ENCODE measurements around the gene NQO1. TPM values are rescaled to one million over a fixed set of nuclear protein-coding genes. Genes with fewer than 3 reads are reported as not detected.

Gene NQO1
- total and polyA plus RNA-seq, 9 of the 15 experiments (the other 6 are each of a cell fraction or from before 2014, with no cell fraction given) = 96.7 to 198 (median 122) TPM

DNA sequence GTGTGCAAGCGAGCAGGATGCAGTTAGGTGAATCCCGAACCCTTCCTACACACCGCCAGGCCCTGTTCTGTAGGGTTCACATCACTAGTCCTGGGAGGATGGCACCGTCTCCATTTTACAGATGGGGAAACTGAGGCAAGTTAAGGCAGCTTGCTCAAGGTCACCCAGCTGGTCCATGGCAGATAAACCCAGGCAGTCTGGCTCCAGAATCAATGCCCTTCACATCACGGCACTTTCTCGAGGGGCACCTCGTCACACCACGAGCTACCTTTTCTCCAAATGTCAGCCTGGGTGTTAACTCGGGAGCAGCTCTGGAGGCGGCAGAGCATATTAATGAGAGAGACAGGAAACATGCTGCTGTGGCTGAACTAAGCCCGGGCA is 18.9 kb upstream of the NQO1 start:
- POLR2A ChIA-PET = interaction anchor here (1.4 to 3.7 kb wide), 2 partner anchors 9 to 19 kb away, joined by 9 to 19 read pairs; partner anchors contain the start of genes NOB1 and NQO1
- H3K4me2 ChIP-seq (ENCODE audit: insufficient read depth, low read length) = no peak overlapping the region
- in situ Hi-C loops (cut with MboI) = no loop called here
- intact Hi-C loops (cut with micrococcal nuclease) = no loop called here
- H3K9ac ChIP-seq (ENCODE audit: insufficient read depth in 1 of 2, low read depth in 2 of 2, low read length in 2 of 2) = no peak overlapping the region
- no peak for DNase-seq (ENCODE audit: extremely low read depth in 1 of 4, low spot score in 3 of 4)
- no peaks in the 10 kb centered on the region; the same call in 1 of the 2 replicates for H4K20me1 ChIP-seq (replicated peaks; ENCODE audit: control insufficient read depth, insufficient read depth, low read length)
- 97% methylated on average over 11 of the region's 11 CpGs for WGBS (ENCODE audit: insufficient coverage, low coverage, missing lambda C conversion rate)
- no peak overlapping the region for H2AFZ ChIP-seq (ENCODE audit: low read depth, low read length)
- no TSS peak for BruUV-seq (replicated peaks)
- ATAC-seq = no peak
- CTCF ChIA-PET (ENCODE audit: low intra/inter-chr PET ratio) = no interaction called here
- H3K27me3 ChIP-seq (ENCODE audit: control insufficient read depth in 2 of 2, insufficient read depth in 2 of 2, low read length in 2 of 2) = no peaks in the 10 kb centered on the region
- H3K4me1 ChIP-seq (replicated peaks in 1 of 2; ENCODE audit: control insufficient read depth in 2 of 2, insufficient read depth in 2 of 2, low read length in 2 of 2) = 0 out of 5 replicates have a peak, but pooled peaks cover 0 to 3% of the 10 kb centered on the region in 2 experiments
- no peak for FAIRE-seq
- no peaks in the 10 kb centered on the region for H3K9me1 ChIP-seq (ENCODE audit: control insufficient read depth, insufficient read depth, low read length)
- peaks cover 23% of the 10 kb centered on the region for H3K79me2 ChIP-seq (ENCODE audit: control insufficient read depth, insufficient read depth, low read length)
- TF ChIP-seq MBD2 (IDR thresholded peaks at IDR 0.05; ENCODE audit: borderline replicate concordance, low read depth) = no peak
- TF ChIP-seq ZSCAN32 (CRISPR knock-in tag; IDR thresholded peaks at IDR 0.05) = no peak
- TF ChIP-seq ZNF707 (CRISPR knock-in tag; conservative IDR thresholded peaks at IDR 0.05) = no peak
- no peak for TF ChIP-seq ZNF551 (CRISPR knock-in tag; IDR thresholded peaks at IDR 0.05)
- peak; percentile 11 for TF ChIP-seq POLR2B (IDR thresholded peaks at IDR 0.05; ENCODE audit: low read depth, partially characterized antibody)
- TF ChIP-seq POLR2AphosphoS5 (IDR thresholded peaks at IDR 0.05; ENCODE audit: control insufficient read depth, insufficient read depth, low read depth, low read length) = 0 out of 2 replicates have a peak, but pooled peaks have one; percentile 18
- TF ChIP-seq KAT2B (IDR thresholded peaks at IDR 0.05; ENCODE audit: low read depth, low read length) = no peak
- no peak for TF ChIP-seq E2F1 (CRISPR knock-in tag; IDR thresholded peaks at IDR 0.05)
- no peak for TF ChIP-seq ZNF133 (CRISPR knock-in tag; IDR thresholded peaks at IDR 0.05)
- no peak for TF ChIP-seq RFX1 (IDR thresholded peaks at IDR 0.05)
- TF ChIP-seq KDM1A (IDR thresholded peaks at IDR 0.05) = no peak
- TF ChIP-seq MCM7 (IDR thresholded peaks at IDR 0.05) = no peak
- TF ChIP-seq CBX8 (IDR thresholded peaks at IDR 0.05; ENCODE audit: borderline replicate concordance, extremely low read depth, low read depth, low read length, poor library complexity, severe bottlenecking) = no peak
- no peak for TF ChIP-seq TAF15 (IDR thresholded peaks at IDR 0.05; ENCODE audit: low read depth, low read length)
- TF ChIP-seq MCM3 (IDR thresholded peaks at IDR 0.05) = no peak
- TF ChIP-seq MAFG (tag; conservative IDR thresholded peaks at IDR 0.05) = no peak
- no peak for TF ChIP-seq SIN3B (IDR thresholded peaks at IDR 0.05; ENCODE audit: low read depth)
- 0 out of 2 replicates have a peak, but pooled peaks have one; percentile 38 for TF ChIP-seq POLR2A (conservative IDR thresholded peaks at IDR 0.05)
- no peak for TF ChIP-seq ETV6 (IDR thresholded peaks at IDR 0.05; ENCODE audit: borderline replicate concordance in 1 of 2, low read depth in 2 of 2, low read length in 1 of 2)
- no peak for TF ChIP-seq ETV6 (CRISPR knock-in tag; IDR thresholded peaks at IDR 0.05; ENCODE audit: borderline replicate concordance)
- TF ChIP-seq ESRRA (IDR thresholded peaks at IDR 0.05; ENCODE audit: borderline replicate concordance, low read depth) = peak; percentile 39; the same call in 1 of the 2 replicates
- peaks cover 95% of the 10 kb centered on the region for H3K36me3 ChIP-seq (ENCODE audit: control insufficient read depth, insufficient read depth, low read length)
- no peak overlapping the region for H3K27ac ChIP-seq (ENCODE audit: extremely low read depth, low read depth, low read length)
- no peaks in the 10 kb centered on the region for H3K9me3 ChIP-seq (replicated peaks; ENCODE audit: control insufficient read depth, insufficient read depth, low read depth, low read length)
- H3K4me3 ChIP-seq = no peak overlapping the region

Measured in K562 (cell line).